ENCODE results near the gene TEX38. TPM values are rescaled to one million over a fixed set of nuclear protein-coding genes. Genes with fewer than 3 reads are reported as not detected.

TEX38 gene
- total and polyA plus RNA-seq, 8 donors: 0.35 to 0.80 TPM; not detected in 6

GRCh38 chr1:46630719-46631118 is 40.9 kb upstream of the TEX38 start:
- Histone ChIP-seq H3K4me1 (no peaks in the 10 kb centered on the region), H3K27ac (no peak overlapping the region), H3K27me3 (no peaks in the 10 kb centered on the region), H3K4me3 (no peak overlapping the region), H3K36me3 (peaks cover 0 to 24% (median 0%) of the 10 kb centered on the region in 3 donors), H3K9me3 (no peaks in the 10 kb centered on the region)
- no peak for ATAC-seq
- WGBS, 2 donors: 83 to 86% methylated on average over 2 of the region's 2 CpGs
- no peak for DNase-seq
- intact Hi-C loops (cut with DNase I): no loop called here
- no peak for TF ChIP-seq CTCF (IDR thresholded peaks at IDR 0.05)
- no peak for FAIRE-seq

- FAIRE-seq: no peak
- H3K36me3 ChIP-seq: peaks cover 0 to 28% (median 0%) of the 10 kb centered on the region in 3 donors
- no peaks in the 10 kb centered on the region for H3K27me3 ChIP-seq
- H3K4me3 ChIP-seq: no peak overlapping the region
- DNase-seq: no peak
- peaks cover 0 to 10% (median 6%) of the 10 kb centered on the region in 3 donors for H3K4me1 ChIP-seq
- 96 to 100% methylated on average over 2 of the region's 2 CpGs for WGBS, 2 donors
- no peaks in the 10 kb centered on the region for H3K9me3 ChIP-seq
- H3K27ac ChIP-seq: no peak overlapping the region
- intact Hi-C loops (cut with DNase I): no loop called here
- no peak for ATAC-seq
- TF ChIP-seq CTCF (IDR thresholded peaks at IDR 0.05): no peak
Observed at GRCh38 chr1:46635205-46635604, 36.4 kb upstream of the TEX38 start.

GRCh38 chr1:46637444-46638083 is 34.1 kb upstream of the TEX38 start:
- DNase-seq: no peak
- FAIRE-seq: no peak
- Histone ChIP-seq H3K4me1 (peaks cover 0 to 10% (median 6%) of the 10 kb centered on the region in 3 donors), H3K27ac (no peak overlapping the region), H3K9me3 (no peaks in the 10 kb centered on the region), H3K27me3 (no peaks in the 10 kb centered on the region), H3K36me3 (peaks cover 0 to 17% (median 0%) of the 10 kb centered on the region in 3 donors), H3K4me3 (no peak overlapping the region)
- no peak for TF ChIP-seq CTCF (IDR thresholded peaks at IDR 0.05)
- intact Hi-C loops (cut with DNase I): no loop called here
- no peak for ATAC-seq
- WGBS, 2 donors: 43% methylated on average over 2 of the region's 2 CpGs

- H3K36me3 ChIP-seq: peaks cover 0 to 13% (median 0%) of the 10 kb centered on the region in 3 donors
- no peak overlapping the region for H3K4me3 ChIP-seq
- ATAC-seq (no peak), FAIRE-seq (no peak), DNase-seq (no peak)
- no peaks in the 10 kb centered on the region for H3K9me3 ChIP-seq
- H3K4me1 ChIP-seq: peaks cover 0 to 17% (median 16%) of the 10 kb centered on the region in 3 donors
- no peak for TF ChIP-seq CTCF (IDR thresholded peaks at IDR 0.05)
- intact Hi-C loops (cut with DNase I): no loop called here
- H3K27me3 ChIP-seq: no peaks in the 10 kb centered on the region
- H3K27ac ChIP-seq: no peak overlapping the region
Observed at GRCh38 chr1:46638921-46639320, 32.7 kb upstream of the TEX38 start.

GRCh38 chr1:46639547-46639946 is 32.1 kb upstream of the TEX38 start:
- H3K9me3 ChIP-seq: no peaks in the 10 kb centered on the region
- no peak overlapping the region for H3K4me3 ChIP-seq
- TF ChIP-seq CTCF (IDR thresholded peaks at IDR 0.05): no peak
- WGBS, 2 donors: 80 to 82% methylated on average over 1 of the region's 1 CpG
- H3K27ac ChIP-seq: no peak overlapping the region
- H3K4me1 ChIP-seq: peaks cover 0 to 17% (median 17%) of the 10 kb centered on the region in 3 donors
- no peaks in the 10 kb centered on the region for H3K27me3 ChIP-seq
- DNase-seq: no peak
- H3K36me3 ChIP-seq: peaks cover 0 to 13% (median 0%) of the 10 kb centered on the region in 3 donors
- FAIRE-seq: no peak
- intact Hi-C loops (cut with DNase I): no loop called here
- ATAC-seq: no peak
